ENCODE results near the gene TGIF1.

GRCh38 chr18:3463051-3463450 lies 13.1 kb downstream of the TGIF1 start:
- TF ChIP-seq CTCF (IDR thresholded peaks at IDR 0.05) (no peak), POLR2A (IDR thresholded peaks at IDR 0.05) (no peak)

All from right lobe of liver (tissue), 4 donors.